OCI-M2 (cell line): ENCODE results near the gene ACTMAP.
"Not testable (repeated sequence)": the region's sequence is repeated elsewhere in the genome, so short reads cannot be mapped to it uniquely, and the experiment has no call there.

Experiments used
- DNase-seq: peaks from one replicate; lab custom pipeline; 2025; ENCODE audit not compliant: unreplicated experiment; lab: John Stamatoyannopoulos, UW

Gene ACTMAP

GRCh38 chr19:40776364-40776763 is 26.1 kb upstream of the ACTMAP start:
- no peak for DNase-seq

- no peak for DNase-seq
These were observed 25.4 kb upstream of the ACTMAP start for GRCh38 chr19:40775632-40776022.

- no peak for DNase-seq
These were observed 24.8 kb upstream of the ACTMAP start, which contains the start of gene MIA for GRCh38 chr19:40774916-40775631. MIA (plus strand) TSS chr19:40775521; CDS start chr19:40775543, 22 bp downstream.

GRCh38 chr19:40771101-40771862 is 21.0 kb upstream of the ACTMAP start:
- DNase-seq: not testable (repeated sequence)

GRCh38 chr19:40768869-40769268 is 18.6 kb upstream of the ACTMAP start:
- DNase-seq: no peak

- DNase-seq: not testable (repeated sequence)
These were observed 16.1 kb upstream of the ACTMAP start for GRCh38 chr19:40766385-40766784.

GRCh38 chr19:40763963-40764362 is 13.7 kb upstream of the ACTMAP start:
- no peak for DNase-seq

GRCh38 chr19:40763526-40763925 is 13.2 kb upstream of the ACTMAP start:
- DNase-seq: no peak

- no peak for DNase-seq
These were observed 12.6 kb upstream of the ACTMAP start for GRCh38 chr19:40762754-40763470.

- DNase-seq: no peak
These were observed 9.1 kb upstream of the ACTMAP start for GRCh38 chr19:40759352-40759751.

GRCh38 chr19:40758491-40758890 is 8.2 kb upstream of the ACTMAP start:
- DNase-seq: no peak

- DNase-seq: no peak
These were observed 6.3 kb upstream of the ACTMAP start for GRCh38 chr19:40756502-40757110.

GRCh38 chr19:40755791-40756190 is 5.5 kb upstream of the ACTMAP start:
- DNase-seq: no peak

GRCh38 chr19:40755248-40755624 is 5.0 kb upstream of the ACTMAP start:
- DNase-seq: no peak

- DNase-seq: no peak
These were observed 4.5 kb upstream of the ACTMAP start for GRCh38 chr19:40754611-40755247.

GRCh38 chr19:40752257-40752781 is 2.0 kb upstream of the ACTMAP start:
- DNase-seq: no peak

GRCh38 chr19:40750874-40751537 is 729 bp upstream of the ACTMAP start, which contains the start of gene SNRPA:
SNRPA (plus strand) TSS chr19:40751203; CDS start chr19:40751409, 206 bp downstream.
- peak; percentile 97 for DNase-seq

GRCh38 chr19:40747536-40747935 is 2.7 kb downstream of the ACTMAP start:
- DNase-seq: no peak

GRCh38 chr19:40745402-40745780 is 4.9 kb downstream of the ACTMAP start:
- DNase-seq: no peak
